Cardiac muscle cell (in vitro differentiated cells and primary cell): ENCODE results near the gene ATP8B3. TPM values are rescaled to one million over a fixed set of nuclear protein-coding genes. Genes with fewer than 3 reads are reported as not detected.

Experiments
- DNase-seq, 2 donors: peaks; one replicate each; pipeline versions ENCODE4 v3.0.0 to v3.0.0-alpha.2; 2010 to 2017; ENCODE audit warnings: low read depth in 1 of 2, low spot score in 1 of 2
- H3K27ac ChIP-seq: fragments of 200-600 bp; sonication (generic); 2 replicates; pipeline ENCODE4 v1.5.1; 2016
- H3K27me3 ChIP-seq: fragments of 200-600 bp; sonication (generic); 2 replicates; pipeline ENCODE4 v1.6.0; 2016; ENCODE audit warnings: control low read depth
- H3K36me3 ChIP-seq: fragments of 200-600 bp; sonication (generic); 2 replicates; pipeline ENCODE4 v1.5.1; 2016; ENCODE audit warnings: control low read depth
- H3K4me1 ChIP-seq: fragments of 200-600 bp; sonication (generic); 2 replicates; pipeline ENCODE4 v1.8.1; 2017; ENCODE audit warnings: low read depth, mild to moderate bottlenecking, mixed run types
- H3K4me3 ChIP-seq: fragments of 200-600 bp; sonication (generic); 2 replicates; pipeline ENCODE4 v1.5.1; 2016; ENCODE audit warnings: mild to moderate bottlenecking
- H3K9me3 ChIP-seq: fragments of 200-600 bp; sonication (generic); 2 replicates; pipeline ENCODE4 v1.5.1; 2017; ENCODE audit warnings: low read depth, mild to moderate bottlenecking, control low read depth
- polyA plus RNA-seq: library from polyadenylated mRNA; unstranded; fragments of >200 nt; fragmentation: Nextera tagmentation; extraction: Ambion mirVana; gene quantifications from 2 replicates; pipeline ENCODE4 v1.2.1, GENCODE V29; 2016
- total RNA-seq: library from RNA; depleted of rRNA; stranded (reverse); fragments of >200 nt; gene quantifications from 2 replicates; pipeline ENCODE4 v1.2.3, GENCODE V29; 2016
- TF ChIP-seq, protein P1 (sequence below): IDR thresholded peaks from 2 replicates; pipeline ENCODE4 v1.5.1; 2012; ENCODE audit warnings: low read depth, mild to moderate bottlenecking, low read length

Gene ATP8B3
- total and polyA plus RNA-seq, 2 experiments from 2014 or later = 3.0 to 8.6 TPM

GRCh38 chr19:1747285-1748114 is 64.6 kb downstream of the ATP8B3 start:
- no peaks in the 10 kb centered on the region for H3K4me1 ChIP-seq

GRCh38 chr19:1746401-1747284 is 65.4 kb downstream of the ATP8B3 start:
- no peaks in the 10 kb centered on the region for H3K4me1 ChIP-seq
- no peak overlapping the region for H3K4me3 ChIP-seq
- DNase-seq = peak in 1 of 2 donors; percentile 49
- H3K27me3 ChIP-seq = peaks cover 99% of the 10 kb centered on the region
- H3K9me3 ChIP-seq = no peaks in the 10 kb centered on the region
- H3K36me3 ChIP-seq = no peaks in the 10 kb centered on the region
- TF ChIP-seq, protein P1, sequence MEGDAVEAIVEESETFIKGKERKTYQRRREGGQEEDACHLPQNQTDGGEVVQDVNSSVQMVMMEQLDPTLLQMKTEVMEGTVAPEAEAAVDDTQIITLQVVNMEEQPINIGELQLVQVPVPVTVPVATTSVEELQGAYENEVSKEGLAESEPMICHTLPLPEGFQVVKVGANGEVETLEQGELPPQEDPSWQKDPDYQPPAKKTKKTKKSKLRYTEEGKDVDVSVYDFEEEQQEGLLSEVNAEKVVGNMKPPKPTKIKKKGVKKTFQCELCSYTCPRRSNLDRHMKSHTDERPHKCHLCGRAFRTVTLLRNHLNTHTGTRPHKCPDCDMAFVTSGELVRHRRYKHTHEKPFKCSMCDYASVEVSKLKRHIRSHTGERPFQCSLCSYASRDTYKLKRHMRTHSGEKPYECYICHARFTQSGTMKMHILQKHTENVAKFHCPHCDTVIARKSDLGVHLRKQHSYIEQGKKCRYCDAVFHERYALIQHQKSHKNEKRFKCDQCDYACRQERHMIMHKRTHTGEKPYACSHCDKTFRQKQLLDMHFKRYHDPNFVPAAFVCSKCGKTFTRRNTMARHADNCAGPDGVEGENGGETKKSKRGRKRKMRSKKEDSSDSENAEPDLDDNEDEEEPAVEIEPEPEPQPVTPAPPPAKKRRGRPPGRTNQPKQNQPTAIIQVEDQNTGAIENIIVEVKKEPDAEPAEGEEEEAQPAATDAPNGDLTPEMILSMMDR = no peak
- H3K27ac ChIP-seq = no peak overlapping the region

More at GRCh38 chr19:1747285-1748114, 64.6 kb downstream of the ATP8B3 start:
- DNase-seq = peak in 1 of 2 donors; percentile 89
- Histone ChIP-seq H3K9me3 (no peaks in the 10 kb centered on the region), H3K27ac (no peak overlapping the region), H3K36me3 (no peaks in the 10 kb centered on the region), H3K27me3 (peaks cover 99% of the 10 kb centered on the region), H3K4me3 (no peak overlapping the region)
- TF ChIP-seq, protein P1 = no peak

DNA sequence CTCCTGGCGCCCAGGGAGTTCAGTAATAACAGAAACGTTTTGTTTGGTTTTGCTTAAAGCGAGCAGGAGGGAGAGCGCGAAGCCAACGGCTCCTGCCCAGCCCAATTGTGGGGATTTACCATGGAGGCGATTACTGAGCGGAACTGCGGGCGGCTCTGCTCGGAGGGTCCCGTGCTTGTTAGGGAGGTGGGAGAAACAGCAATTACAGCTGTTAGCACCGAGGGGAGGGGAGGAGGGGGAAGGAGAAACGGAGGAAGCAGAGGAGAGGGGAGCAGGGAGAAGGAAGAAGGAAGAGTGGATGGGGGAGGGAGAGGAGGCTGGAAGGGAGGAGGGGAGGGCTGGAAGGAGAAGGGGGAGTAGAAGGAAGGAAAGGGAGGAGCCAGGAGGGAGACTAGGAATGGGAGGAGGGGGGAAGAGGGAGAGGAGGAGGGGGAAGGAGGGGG is 66.5 kb downstream of the ATP8B3 start:
- DNase-seq = peak in 1 of 2 donors; percentile 33
- no peaks in the 10 kb centered on the region for H3K4me1 ChIP-seq
- no peaks in the 10 kb centered on the region for H3K36me3 ChIP-seq
- no peak overlapping the region for H3K4me3 ChIP-seq
- TF ChIP-seq, protein P1 = no peak
- peaks cover 92% of the 10 kb centered on the region for H3K27me3 ChIP-seq
- H3K27ac ChIP-seq = no peak overlapping the region
- H3K9me3 ChIP-seq = no peaks in the 10 kb centered on the region

- TF ChIP-seq, protein P1 = no peak
- no peaks in the 10 kb centered on the region for H3K36me3 ChIP-seq
- H3K27ac ChIP-seq = no peak overlapping the region
- no peak overlapping the region for H3K4me3 ChIP-seq
- no peaks in the 10 kb centered on the region for H3K4me1 ChIP-seq
- no peaks in the 10 kb centered on the region for H3K9me3 ChIP-seq
- DNase-seq = no peak
- H3K27me3 ChIP-seq = peaks cover 92% of the 10 kb centered on the region
Observed at GRCh38 chr19:1744822-1745563, 67.1 kb downstream of the ATP8B3 start.

GRCh38 chr19:1744133-1744665 is 67.9 kb downstream of the ATP8B3 start:
- DNase-seq = no peak
- Histone ChIP-seq H3K9me3 (no peaks in the 10 kb centered on the region), H3K27me3 (peaks cover 92% of the 10 kb centered on the region), H3K4me1 (no peaks in the 10 kb centered on the region), H3K36me3 (no peaks in the 10 kb centered on the region), H3K27ac (no peak overlapping the region), H3K4me3 (no peak overlapping the region)
- TF ChIP-seq, protein P1 = no peak
